ENCODE measurements around the gene GJB4.

Gene GJB4

DNA sequence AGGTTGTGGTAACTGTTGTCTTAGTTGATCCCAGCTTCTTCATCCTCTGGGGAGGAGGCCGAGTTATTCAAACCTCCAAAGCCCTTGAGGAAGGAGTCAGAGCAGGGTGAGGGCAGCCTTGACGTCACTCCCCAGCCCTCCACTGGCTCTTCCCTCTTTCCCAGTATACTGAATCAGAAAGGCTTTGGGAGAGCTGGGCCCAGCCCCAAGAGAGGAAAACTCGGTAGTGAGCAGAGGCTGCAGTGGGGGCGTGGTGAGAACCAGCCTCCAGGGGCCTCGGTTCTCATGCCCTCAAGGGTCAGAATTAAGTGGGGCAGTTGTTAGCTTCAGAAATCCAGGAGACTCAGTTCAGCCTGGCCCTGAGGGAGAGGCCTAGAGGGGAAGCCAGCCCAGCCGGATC lies 31.4 kb downstream of the GJB4 start:
- DNase-seq (ENCODE audit: insufficient read length, low spot score) (no peak), FAIRE-seq (no peak)
- TF ChIP-seq, protein P1, sequence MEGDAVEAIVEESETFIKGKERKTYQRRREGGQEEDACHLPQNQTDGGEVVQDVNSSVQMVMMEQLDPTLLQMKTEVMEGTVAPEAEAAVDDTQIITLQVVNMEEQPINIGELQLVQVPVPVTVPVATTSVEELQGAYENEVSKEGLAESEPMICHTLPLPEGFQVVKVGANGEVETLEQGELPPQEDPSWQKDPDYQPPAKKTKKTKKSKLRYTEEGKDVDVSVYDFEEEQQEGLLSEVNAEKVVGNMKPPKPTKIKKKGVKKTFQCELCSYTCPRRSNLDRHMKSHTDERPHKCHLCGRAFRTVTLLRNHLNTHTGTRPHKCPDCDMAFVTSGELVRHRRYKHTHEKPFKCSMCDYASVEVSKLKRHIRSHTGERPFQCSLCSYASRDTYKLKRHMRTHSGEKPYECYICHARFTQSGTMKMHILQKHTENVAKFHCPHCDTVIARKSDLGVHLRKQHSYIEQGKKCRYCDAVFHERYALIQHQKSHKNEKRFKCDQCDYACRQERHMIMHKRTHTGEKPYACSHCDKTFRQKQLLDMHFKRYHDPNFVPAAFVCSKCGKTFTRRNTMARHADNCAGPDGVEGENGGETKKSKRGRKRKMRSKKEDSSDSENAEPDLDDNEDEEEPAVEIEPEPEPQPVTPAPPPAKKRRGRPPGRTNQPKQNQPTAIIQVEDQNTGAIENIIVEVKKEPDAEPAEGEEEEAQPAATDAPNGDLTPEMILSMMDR (IDR thresholded peaks at IDR 0.05; ENCODE audit: insufficient read depth, missing control alignments): no peak

DNA sequence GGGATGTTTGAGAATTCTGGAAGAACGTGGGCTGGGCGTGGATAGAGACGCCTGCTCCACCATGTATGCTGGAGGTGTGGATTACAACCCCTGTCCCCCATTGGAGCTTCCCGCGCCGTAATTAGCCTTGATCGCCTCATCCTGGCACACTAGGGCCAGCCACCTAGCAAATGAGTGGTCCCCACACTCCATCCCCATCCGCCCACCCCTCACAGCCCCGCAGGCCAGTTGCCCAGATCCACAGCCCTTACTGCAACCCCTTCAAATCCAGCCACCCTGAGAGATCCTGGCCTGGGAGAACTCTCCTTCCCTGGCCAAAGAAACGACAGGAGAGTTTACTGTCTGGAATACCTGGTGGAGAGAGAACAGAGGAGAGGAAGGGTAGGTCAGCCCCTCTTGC lies 32.9 kb downstream of the GJB4 start:
- DNase-seq (ENCODE audit: insufficient read length, low spot score) (no peak), FAIRE-seq (no peak)
- TF ChIP-seq, protein P1 (IDR thresholded peaks at IDR 0.05; ENCODE audit: insufficient read depth, missing control alignments): no peak

DNA sequence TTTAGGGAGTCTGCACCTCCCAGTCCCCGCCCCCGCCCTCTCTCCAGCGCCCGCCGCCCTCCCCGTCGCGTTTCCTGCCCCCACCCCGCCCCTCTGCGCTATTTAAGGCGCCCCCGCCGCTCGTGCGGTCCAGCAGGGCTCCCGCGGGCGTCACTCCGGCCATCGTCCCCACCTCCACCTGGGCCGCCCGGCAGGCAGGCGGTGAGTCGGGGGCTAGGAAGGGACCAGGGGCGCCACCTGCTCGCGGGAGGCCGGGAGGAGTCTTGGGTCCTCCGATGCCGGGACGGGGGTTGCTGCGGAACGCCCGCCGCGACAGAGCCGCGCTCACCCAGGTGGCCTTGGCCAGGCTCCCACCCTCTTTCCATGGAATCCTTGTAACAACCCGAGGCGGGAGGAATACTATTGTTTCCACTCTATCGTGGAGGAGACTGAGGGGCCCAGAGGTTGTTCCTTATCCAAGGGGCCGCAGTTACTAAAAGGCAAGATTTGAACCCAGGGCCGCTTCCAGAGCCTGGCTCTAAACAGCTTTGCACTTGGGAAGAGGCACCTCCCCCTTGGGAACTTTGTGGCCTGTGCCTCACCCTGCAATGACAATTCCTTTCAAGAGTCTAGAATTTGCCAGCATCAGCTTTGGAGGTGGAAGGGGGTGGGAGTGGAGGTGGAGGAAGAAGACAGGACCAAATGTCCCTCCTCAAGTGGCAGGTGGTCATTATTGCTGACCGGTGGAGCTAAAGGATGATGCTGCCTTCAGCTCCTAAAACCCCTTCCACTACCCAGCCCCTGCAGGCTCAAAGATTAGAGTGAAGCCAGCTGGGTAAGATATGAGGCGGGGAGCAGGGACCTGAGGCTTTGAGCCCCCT lies 33.6 kb downstream of the GJB4 start, which contains the start of gene GJA4:
Gene GJA4, plus strand, starts transcription at position 132 of the 860 bp plus-strand sequence. CDS start 1,215 bp downstream, outside the sequence.
- DNase-seq (ENCODE audit: insufficient read length, low spot score): no peak
- TF ChIP-seq, protein P1 (IDR thresholded peaks at IDR 0.05; ENCODE audit: insufficient read depth, missing control alignments): no peak
- no peak for FAIRE-seq

DNA sequence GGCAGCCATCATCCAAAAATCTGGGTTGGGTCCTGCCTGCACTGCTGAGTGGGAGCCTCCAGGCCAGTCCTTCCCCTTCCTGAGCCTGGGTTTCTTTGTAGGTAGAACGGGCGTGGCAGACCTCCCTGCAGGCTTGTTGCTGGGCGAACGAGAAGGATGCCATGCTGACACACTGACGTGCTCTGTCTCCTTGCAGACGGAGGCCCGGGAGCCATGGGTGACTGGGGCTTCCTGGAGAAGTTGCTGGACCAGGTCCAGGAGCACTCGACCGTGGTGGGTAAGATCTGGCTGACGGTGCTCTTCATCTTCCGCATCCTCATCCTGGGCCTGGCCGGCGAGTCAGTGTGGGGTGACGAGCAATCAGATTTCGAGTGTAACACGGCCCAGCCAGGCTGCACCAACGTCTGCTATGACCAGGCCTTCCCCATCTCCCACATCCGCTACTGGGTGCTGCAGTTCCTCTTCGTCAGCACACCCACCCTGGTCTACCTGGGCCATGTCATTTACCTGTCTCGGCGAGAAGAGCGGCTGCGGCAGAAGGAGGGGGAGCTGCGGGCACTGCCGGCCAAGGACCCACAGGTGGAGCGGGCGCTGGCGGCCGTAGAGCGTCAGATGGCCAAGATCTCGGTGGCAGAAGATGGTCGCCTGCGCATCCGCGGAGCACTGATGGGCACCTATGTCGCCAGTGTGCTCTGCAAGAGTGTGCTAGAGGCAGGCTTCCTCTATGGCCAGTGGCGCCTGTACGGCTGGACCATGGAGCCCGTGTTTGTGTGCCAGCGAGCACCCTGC lies 34.7 kb downstream of the GJB4 start:
- DNase-seq (ENCODE audit: insufficient read length, low spot score) (no peak), FAIRE-seq (no peak)

DNA sequence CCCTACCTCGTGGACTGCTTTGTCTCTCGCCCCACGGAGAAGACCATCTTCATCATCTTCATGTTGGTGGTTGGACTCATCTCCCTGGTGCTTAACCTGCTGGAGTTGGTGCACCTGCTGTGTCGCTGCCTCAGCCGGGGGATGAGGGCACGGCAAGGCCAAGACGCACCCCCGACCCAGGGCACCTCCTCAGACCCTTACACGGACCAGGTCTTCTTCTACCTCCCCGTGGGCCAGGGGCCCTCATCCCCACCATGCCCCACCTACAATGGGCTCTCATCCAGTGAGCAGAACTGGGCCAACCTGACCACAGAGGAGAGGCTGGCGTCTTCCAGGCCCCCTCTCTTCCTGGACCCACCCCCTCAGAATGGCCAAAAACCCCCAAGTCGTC lies 35.2 kb downstream of the GJB4 start:
- TF ChIP-seq, protein P1 (IDR thresholded peaks at IDR 0.05; ENCODE audit: insufficient read depth, missing control alignments): no peak
- FAIRE-seq: no peak
- no peak for DNase-seq (ENCODE audit: insufficient read length, low spot score)

More for the DNA sequence above, 34.7 kb downstream of the GJB4 start:
- TF ChIP-seq, protein P1 (IDR thresholded peaks at IDR 0.05; ENCODE audit: insufficient read depth, missing control alignments): no peak

DNA sequence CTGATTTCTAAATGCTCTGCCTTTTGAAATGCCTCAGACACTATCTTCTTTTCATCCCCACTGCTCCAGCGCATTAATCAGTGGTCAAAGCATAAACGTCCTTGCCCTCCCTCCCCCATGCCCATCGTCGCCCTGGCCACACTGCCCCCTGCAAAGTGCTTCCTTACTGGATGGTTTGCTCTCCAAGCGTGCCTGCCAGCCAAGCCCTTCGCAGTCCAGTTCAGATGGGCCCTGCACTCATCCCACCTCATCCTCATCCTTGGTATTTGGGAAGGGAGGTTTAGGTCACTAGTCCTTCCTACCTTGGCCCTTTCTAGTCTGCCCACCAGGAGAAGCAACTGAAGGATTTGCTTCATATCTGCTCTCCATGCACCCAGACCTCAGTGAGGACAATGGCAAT lies 36.4 kb downstream of the GJB4 start:
- no peak for FAIRE-seq
- no peak for DNase-seq (ENCODE audit: insufficient read length, low spot score)
- TF ChIP-seq, protein P1 (IDR thresholded peaks at IDR 0.05; ENCODE audit: insufficient read depth, missing control alignments): no peak
